Measurements from ENCODE around the gene GRM1.
A peak's percentile ranks its signal among the peaks of the same experiment; 100 is the strongest.

GRCh38 chr6:146358431-146359046 is 329.7 kb downstream of the GRM1 start:
- TF ChIP-seq GATA2 (IDR thresholded peaks at IDR 0.05; ENCODE audit: low read depth, low read length) (peak; percentile 68), GATA3 (IDR thresholded peaks at IDR 0.05; ENCODE audit: low read depth, low read length) (peak; percentile 45; the same call in 1 of the 2 replicates)

Data from SH-SY5Y (cell line).